HG02884 (cell line): ENCODE measurements around the gene POLL.
"Not testable (repeated sequence)": the region's sequence is repeated elsewhere in the genome, so short reads cannot be mapped to it uniquely, and the experiment has no call there.

Experiments used
- ATAC-seq: cut with Tn5 transposase; IDR thresholded peaks from one replicate; pipeline ENCODE4 v1.9.1; 2021; ENCODE audit warnings: mild to moderate bottlenecking, moderate library complexity; ENCODE audit not compliant: unreplicated experiment

POLL gene

DNA sequence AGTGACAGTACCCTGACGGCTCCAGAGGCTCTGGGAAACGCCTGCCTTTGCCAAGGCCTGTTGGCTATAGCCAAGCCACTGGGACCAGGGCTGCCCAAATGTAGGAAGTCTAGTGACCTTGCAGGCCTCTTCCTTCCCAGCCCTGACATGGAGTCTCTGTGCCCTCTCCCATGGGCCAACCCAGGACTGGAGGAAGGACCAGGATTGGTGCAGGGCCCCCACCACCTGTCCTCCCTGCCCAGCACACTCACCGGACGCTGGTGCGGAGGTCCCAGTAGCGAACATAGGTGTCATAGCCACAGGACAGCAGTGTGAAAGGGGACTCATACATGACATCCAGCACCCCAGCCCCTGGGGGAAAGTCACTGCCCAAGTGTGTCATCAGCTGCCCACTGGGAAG lies 24.0 kb upstream of the POLL start:
- no peak for ATAC-seq

DNA sequence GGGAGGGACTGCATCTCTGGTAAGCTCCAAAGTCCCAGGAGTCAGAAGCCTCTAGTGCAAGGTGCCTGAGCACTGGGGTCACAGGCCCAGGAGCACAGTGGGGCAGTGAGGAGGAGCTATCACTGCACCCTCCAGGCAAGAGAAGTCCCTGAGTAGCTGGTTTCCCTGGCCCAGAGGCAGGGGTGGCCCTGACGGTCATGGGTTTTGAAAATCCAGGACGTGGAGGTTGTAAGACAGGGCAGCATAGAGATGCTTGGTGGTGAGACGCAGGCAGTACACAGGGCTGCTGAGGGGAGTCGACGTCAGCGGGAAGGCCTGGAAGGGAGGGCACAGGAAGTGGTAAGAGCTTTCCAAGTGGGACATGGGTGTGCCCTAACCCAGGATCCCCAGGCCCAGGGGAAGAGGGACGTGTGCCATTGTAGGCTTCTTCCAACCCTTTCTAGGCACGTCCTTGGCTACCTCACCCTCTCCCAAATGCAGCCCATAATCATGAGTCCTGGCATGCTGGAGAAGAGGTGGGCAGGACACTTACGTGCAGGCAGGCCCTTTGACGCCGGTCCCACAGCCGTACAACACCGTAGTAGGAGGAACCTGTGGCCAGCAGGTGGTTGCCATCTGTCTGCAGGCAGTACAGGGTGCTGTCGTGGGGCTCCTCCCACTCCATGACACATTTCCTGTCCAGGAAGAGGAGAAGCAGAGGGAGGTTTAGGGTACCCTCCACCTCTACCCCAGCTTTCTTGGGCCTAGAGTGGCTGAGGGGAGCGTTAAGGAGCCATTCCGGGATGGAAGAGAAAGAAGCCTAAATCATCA lies 23.2 kb upstream of the POLL start:
- ATAC-seq: no peak

DNA sequence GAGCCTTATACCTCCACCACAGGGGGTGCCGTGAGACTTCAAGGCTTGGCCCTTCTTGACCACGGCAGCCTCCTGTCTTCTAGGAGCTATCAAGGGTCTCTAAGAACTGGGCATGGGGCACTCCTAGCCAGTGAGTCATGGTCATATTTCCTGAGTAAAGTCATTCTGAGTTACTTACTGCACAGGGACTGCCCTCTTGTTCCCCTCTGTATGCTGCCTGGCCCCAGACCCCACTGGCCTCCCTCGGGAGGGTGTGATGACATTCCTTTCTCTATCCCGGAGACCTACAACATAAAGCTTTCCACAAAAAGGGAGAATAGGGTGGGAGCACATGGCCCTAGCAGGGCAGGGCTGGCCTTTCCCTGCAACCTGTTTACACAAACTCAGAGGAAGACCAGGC lies 21.4 kb upstream of the POLL start:
- ATAC-seq: no peak

- no peak for ATAC-seq
Measured at GRCh38 chr10:101607124-101607523, 19.1 kb upstream of the POLL start.

- no peak for ATAC-seq
Measured at GRCh38 chr10:101602761-101603398, 14.8 kb upstream of the POLL start.

- ATAC-seq: no peak
Measured at GRCh38 chr10:101601541-101601940, 13.5 kb upstream of the POLL start.

DNA sequence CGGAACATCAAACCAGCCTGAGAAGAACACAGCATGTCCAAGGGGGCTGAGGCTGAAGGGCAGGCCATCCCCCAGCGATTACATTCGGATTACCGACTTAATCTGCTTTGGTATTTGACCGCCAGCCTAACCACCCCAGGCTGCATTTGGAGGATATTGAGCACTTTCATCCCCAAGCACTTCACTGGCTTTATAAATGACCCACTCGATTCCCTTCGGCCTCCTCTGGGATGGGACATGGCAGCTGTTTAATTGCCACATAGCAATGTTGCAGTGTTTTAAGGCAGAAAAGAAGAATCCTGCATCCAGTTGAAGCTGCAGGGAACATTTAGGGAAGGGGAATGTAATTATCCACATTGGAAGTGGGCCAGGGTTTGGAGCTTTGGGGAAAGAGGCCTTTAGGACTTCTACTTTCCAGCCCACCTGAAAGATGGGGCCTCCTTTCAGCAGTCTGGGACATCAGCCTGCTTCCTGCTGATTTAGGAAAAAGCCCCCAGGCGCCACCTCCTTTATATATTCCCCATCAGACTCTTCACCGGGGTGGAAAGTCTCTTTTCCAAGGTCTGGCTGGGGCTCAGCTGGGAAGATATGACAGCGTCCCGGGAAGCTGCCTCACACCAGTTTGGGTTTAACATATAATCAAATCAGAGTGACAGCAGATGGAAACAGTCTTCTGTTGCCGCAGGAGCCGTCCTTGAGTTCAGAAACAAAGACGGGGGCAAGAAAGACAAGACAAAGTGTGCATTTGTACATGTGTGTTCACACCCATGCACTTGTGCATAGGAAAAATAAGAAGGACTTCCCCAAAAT lies 9.2 kb upstream of the POLL start:
- ATAC-seq: no peak

- no peak for ATAC-seq
Measured at GRCh38 chr10:101595591-101596433, 7.8 kb upstream of the POLL start.

GRCh38 chr10:101593331-101593730 lies 5.3 kb upstream of the POLL start:
- not testable (repeated sequence) for ATAC-seq

- no peak for ATAC-seq
Measured at GRCh38 chr10:101588879-101589278, 822 bp upstream of the POLL start.

- no peak for ATAC-seq
Measured at GRCh38 chr10:101585841-101586240, 2.2 kb downstream of the POLL start.

DNA sequence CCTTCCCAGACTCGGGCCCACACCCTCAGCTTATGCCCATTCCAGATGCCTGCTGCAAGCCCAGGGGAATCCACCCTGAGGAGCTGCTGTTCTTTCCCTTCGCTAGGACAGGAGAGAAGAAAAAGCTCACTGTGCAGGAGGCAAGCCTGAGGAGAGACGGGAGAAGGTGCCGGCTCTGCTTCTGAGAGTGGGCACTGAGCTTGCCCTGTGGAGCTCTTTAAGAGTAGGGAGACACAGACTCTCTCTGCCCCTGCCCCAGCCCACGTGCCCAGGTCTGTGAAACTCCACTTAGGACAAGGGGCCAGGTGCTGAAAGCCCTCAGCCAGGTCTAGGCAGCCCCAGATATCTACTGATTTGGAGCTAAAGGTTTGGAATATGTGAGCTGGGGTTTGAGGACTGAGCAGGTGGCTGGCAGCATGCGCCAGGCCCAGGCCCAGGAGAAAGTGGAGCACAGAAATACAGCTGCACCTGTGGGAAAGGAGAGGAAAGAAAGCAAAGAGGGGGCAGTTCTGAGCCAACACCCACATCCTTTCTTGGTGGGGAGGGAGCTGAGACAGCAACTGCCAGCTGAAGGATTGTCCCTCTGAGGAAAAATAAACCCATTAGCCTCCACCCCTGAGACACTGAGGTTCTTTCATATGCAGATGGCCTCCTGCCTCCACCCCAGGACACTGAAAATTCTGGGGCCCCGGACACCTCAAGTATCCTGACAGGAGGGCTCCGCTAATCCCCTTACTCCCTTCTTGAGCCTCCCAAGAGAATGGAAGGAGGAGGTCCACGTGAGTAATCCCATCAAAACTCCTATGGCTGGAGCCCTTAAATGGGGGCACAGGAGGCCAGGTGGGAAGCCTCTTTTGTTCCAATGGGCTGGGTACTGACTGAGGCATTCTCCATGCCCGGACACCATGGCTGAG lies 7.3 kb downstream of the POLL start:
- ATAC-seq: no peak

DNA sequence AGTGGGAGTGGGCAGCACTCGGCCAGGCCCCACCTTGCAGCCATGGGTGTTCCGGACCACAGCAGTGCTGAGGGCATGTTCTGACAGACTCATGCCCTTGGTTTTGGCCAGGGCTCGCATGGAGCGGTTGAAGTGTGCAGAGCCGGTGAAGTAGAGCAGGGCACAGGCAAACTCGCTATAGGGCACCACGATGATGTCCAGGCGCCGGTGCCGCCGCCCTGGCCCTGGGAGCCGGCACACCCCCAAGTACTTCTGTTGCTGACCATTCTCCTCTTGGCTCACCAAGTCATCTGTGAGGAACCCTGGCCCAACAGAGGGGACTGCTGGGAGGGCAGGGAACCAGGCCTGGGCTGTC lies 8.6 kb downstream of the POLL start:
- no peak for ATAC-seq

DNA sequence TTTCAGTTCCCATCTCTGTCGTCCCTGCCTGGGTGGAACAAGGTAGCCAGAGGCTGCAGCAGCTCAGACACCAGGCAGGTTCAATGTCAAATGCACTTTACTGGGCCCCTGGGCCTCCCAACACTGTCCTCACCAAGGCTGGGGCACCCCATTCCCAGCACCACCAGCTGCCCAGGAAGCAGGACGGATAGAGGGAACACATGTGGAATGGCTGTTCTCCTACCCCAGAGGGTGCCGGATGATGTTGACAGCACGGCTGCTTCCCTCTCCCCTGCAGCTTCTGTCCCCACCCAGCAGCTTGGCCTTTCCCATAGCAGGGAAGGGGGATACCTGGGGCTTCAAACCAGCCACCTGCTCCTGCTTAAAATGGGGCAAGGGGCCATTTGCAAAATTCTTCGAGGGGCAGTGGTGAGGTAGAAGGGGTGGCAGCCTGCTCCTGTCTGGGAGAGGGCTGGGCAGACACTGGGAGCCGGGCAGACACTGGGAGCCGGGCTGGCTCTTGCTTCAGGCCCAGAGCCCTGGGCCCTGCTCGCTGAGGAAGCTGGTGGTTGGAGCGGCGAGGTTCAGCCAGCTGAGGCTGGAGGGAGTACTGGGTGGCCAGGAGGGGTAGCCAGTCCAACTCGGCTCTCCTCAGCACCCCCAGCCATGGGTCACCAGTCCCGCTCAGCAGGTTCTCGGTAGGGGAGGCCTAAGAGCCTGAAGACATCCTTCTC lies 9.1 kb downstream of the POLL start:
- no peak for ATAC-seq

- no peak for ATAC-seq
Measured at GRCh38 chr10:101578192-101578591, 9.9 kb downstream of the POLL start.

DNA sequence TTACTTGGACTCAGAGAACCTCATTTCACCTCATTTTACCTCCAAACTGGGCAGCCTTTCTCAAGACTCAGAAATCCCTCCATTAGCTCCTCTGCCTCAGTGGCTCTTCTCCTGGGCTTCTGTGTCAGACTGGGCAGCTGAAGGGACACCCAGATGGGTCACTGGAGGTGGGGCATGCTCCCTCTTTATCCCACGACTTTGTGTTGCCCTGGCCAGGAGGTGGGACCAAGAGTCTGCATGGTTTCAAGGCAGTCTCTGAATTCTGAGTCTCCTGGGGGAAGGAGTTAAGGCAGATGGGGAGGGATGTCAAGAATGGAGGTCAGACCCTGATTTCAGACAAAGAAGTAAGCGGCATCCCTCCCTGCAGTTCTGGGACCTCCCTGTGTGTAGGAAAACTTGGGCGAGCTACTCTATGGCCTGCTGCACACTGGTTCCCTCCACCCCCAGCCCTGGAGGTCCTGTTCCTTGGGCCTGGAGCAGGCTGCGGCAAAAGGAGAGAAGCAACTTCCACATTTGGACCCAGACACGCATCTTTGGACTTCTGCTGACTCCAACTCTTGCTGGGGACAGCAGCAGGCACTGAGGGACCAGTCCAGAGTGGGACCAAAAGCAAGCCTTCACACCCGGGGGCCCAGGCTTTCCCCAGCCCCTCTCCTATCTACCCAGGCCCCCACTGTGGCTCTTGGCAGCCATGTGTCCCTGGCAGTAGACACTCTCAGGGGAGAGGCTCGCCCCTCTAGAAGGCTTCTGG lies 10.8 kb downstream of the POLL start:
- ATAC-seq: no peak

DNA sequence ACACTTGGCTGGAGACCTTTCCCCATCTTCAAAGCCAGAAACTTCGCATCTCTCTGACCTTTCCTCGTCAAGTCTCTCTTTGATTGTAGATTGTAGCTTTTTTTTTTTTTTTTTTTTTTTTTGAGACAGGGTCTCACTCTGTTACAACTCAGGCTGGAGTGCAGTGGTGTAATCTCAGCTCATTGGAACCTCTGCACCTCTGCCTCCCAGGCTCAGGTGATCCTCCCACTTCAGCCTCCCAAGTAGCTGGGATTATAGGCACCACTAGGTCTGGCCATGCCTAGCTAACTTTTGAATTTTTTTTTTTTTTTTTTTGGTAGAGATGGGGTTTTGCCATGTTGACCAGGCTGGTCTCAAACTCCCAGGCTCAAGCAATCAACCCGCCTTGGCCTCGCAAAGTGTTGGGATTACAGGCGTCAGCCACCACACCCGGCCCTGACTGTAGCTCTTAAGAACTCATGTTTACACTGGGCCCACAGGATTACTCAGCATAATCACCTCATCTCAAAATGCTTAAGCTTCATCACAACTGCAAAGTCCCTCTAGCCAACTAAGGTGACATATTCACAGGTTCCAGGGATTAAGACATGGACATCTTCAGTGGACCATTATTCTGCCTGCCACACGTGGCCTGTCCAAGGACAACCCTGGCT lies 11.7 kb downstream of the POLL start:
- no peak for ATAC-seq

DNA sequence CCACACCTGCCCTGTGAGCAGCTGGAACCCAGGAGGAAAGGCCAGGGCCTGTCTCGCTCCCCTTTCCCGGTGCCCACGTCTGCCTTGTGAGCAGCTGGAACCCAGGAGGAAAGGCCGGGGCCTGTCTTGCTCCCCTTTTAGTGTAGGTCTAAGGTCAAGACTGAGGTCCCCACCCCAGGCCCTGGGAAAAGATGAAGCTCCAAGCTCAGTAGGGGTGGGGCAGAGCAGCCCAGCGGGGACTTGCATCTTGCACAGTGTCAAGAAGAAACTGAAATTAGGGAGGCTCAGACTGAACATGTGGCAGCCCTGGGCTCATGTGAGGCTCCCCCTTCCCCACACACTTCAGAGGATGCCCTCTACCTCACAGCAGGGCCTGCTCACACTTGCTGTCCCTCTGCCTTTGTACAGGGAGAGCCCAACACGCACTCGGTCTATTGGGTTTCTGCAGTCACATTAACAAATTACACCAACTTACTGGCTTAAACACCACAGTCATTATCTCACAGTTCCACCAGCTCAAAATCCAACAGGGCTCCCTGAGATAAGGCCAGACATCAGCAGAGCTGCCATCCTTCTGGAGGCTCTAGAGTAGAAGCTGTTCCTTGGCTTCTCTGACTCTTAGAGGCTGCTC lies 12.4 kb downstream of the POLL start:
- ATAC-seq: no peak
